Stimulated activated CD4-positive, alpha-beta T cell treated with anti-CD3 and anti-CD28 coated beads, Interleukin-4, amount 100 ng/mL, for 48 hours (primary cell): ENCODE results near the gene ESPNL.
"Not testable (repeated sequence)": the region's sequence is repeated elsewhere in the genome, so short reads cannot be mapped to it uniquely, and the experiment has no call there.

Experiments
- DNase-seq, 2 donors: peaks; one replicate each; pipeline ENCODE4 v3.0.0-alpha.2; 2020; ENCODE audit warnings: low read depth in 2 of 2

Gene ESPNL

DNA sequence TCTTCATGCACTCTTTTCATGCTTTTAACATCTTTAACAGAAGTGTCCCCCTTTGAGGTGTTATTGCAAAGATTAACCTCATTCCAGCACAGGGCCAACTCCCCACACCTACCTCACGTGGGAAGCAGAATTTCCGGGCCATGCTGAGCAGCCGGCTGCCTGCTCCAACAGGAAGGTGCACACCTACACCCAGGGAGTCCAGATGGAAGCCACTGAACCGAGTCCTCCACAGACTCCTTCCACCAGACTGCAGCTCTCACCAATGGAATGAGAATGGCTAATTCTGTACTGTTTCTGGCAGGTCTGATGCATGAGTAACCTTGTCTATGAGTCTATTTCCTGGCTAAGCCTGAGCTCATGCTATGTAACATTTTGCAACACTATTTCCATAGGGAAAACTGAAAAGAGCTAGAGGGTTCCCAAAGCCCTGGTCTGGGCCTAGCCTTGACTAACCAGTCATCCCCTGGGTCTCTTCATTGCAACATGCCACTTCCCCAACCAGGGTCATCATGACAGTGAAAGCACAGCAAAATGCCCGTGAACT lies 69.6 kb downstream of the ESPNL start:
- DNase-seq, result no peak

DNA sequence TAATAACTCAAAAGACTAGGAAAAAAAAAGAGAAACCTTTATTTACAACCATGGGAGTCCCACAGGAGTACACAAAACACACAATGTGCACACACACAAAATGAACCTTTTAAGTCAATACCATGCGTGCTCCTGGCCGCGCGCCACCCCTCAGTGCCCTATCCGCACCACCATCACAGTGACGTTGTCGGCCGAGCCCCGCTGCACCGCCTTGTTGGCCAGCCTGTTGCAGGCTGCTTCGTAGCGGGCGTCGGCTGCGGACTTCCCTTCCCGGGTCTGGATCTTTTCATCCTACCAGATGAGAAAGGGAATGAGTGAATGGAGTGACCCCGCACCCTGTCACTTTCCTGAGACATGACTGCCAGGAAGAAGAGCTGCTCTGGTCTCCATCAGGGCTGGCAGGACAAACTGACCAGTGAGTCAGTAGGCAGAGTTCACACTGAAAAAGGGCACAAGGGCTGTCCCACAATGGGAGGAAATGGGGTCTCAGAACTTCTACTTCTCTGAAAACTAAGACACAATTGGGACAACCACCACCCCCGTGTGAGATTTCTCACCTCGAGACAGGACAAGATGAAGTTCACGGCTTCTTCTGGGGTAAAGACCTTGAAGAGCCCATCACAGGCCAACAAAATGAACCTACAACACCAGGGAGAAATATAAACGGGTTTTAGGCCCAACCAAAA lies 70.4 kb downstream of the ESPNL start:
- DNase-seq, result no peak

DNA sequence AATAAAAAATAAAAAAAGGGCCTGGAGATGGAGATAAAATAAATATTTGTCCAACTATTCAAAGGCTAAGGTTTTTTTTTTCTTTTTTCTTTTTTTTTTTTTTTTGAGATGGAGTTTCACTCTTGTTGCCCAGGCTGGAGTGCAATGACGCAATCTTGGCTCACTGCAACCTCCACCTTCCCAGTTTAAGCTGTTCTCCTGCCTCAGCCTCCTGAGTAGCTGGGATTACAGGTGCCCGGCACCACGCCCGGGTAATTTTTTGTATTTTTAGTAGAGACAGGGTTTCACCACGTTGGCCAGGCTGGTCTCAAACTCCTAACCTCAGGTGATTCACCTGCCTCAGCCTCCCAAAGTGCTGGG lies 70.9 kb downstream of the ESPNL start:
- not testable (repeated sequence) for DNase-seq

DNA sequence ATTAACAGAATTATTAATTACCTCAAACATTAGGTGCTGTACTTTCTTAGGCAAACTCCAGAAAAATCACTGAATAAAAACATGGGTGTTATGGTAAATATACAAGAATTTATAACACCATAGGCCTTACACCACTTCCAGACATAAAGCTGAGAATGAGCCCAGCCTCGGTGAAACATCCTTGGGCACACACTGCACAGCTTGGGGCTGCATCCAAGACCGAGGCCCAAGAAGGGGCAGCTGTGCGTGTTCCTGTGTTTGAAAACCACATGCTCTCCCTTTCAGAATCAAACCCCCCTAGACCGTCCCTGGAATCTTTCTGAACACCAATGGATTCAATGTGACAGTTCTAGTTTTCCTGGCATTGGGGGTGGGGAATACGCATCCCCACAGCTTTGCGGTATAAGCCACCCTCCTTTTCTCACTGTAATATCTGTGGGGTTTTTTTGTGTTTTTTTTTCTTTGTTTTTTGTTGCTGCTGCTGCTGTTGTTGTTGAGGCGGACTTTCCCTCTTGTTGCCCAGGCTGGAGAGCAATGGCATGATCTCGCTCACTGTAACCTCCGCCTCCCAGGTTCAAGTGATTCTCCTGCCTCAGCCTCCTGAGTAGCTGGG lies 71.5 kb downstream of the ESPNL start:
- no peak for DNase-seq

DNA sequence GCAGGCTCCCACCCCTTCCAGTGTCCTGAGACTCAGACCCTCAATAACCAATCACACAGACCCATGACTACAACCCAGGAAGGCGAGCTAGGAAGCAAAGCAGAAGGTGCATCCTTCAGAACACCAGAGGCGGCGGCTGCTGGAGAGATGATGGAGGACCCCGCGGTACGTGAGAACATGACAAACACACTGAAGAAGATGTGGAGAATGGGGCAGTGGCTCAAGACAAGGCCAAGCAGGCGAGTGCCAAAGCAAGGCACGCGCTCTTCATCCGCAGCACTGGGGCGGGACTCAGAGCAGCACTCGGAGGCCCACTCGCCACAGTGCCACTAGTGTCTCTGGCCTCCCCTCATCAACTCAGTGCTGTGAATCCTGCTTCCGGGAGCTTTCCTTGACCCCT lies 72.3 kb downstream of the ESPNL start:
- DNase-seq, result no peak

DNA sequence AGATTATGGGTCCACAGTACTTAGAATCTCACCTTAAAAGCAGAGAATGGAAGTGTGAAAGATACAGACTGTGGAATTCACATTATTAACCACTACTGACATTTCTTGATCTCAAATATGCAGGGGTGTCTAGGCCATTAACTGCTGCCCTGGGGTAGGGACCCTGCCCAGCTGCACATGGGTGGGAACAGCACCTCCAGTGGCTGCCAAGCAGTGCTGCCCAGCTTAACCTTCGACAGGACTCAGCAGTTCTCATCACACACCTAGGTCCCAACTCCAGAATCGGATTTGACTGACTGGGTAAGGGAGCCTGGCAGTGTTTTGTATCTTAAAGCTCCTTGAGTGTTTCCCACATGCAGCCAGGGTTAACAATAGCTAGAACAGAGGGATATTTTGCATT lies 73.6 kb downstream of the ESPNL start:
- no peak for DNase-seq

DNA sequence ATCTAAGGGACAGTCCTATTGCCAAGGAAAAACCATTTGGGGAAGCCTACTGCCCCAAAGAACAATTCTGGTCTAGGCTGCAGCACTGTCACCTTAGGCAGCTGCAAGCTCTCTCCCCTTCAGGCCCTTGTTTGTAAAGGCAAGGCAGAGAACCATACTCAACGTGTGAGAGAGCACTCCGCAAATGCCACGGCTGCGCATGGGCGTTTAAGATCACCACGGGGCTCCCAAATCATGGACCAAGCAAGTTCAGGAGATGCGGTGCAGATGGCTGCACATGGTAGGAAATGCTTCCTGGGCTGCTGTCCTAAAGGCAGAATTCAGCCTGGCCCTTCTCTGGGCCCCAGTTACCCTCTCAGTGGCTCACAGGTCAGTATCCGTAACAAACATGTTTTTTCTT lies 74.2 kb downstream of the ESPNL start:
- DNase-seq, result no peak

DNA sequence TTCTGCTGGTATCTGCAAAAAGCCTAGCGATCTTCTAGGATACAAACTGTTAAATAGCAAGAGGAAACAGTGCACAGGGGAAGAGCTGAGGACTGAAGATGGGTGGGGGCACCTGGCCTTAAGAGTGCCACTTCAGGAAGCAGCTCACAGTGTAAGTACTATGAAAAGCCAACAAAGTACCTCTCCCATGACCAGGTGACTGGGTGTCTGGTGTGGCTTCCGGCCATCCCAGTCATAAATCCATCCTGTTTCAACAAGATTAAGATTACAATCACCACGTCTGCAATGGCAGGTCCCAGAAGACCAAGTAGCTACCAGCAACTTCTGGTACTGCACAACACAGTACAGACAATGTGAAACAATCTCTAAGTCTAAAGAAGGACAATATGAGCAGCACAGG lies 74.6 kb downstream of the ESPNL start:
- DNase-seq, result no peak

DNA sequence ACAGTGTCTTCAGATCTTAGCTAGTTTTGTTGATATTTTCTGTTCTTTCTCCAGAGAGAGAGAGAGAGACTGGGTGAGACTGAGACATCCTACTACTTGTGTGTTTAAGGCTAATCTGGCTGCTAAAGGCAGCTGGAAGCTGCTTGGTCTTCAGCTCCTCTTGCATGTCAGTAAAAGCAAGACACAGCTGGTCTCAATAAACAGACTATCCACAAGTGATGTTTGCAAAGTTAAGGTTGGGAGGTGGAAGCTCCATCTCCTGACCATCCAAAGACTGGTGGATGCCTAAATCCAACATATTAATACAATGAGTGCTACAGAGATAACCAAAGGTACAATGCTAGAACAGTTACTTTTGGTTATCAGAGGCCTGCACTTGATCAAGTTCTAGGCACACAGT lies 76.5 kb downstream of the ESPNL start:
- DNase-seq, result no peak

DNA sequence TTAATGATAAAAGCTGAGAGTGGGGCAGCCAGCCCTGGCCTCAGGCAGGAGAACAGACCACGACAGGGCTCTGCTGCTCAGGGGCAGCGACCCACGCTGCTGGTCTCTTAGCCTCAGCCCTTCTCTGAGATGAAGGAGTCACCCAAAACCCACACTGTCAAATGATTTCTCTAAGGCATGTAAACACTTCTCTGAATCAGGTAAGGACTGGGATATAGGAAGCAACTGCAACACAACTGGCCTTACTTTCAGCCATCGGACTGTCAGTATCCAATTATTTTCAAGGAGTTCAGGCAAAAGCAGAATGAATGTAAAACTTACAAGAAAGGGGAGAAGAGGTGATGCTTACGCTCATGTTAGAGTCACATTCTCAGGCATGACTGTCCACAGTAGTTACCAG lies 80.4 kb downstream of the ESPNL start:
- DNase-seq, result no peak

DNA sequence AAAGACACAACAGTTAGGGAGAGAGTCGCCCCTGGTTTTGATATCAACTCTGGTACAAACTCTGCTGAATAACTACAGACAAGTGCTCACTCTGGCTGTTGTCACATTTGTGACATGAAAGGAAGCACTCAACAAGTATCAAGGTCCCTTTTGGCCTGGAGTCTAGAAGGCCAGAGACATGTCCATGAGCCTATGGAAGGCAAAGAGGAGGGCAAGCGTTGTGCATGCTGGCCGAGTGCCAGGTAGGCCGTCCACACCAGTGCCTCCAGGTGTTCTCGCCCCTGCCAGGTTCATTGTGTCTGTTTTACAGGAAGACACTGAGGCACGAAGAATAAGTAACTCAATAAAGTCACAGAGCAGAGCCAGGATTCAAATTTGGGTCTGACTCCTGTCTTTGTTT lies 82.2 kb downstream of the ESPNL start:
- no peak for DNase-seq
